ENCODE results near the gene GLYATL1.

The GLYATL1 gene, protein sequence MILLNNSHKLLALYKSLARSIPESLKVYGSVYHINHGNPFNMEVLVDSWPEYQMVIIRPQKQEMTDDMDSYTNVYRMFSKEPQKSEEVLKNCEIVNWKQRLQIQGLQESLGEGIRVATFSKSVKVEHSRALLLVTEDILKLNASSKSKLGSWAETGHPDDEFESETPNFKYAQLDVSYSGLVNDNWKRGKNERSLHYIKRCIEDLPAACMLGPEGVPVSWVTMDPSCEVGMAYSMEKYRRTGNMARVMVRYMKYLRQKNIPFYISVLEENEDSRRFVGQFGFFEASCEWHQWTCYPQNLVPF

DNA sequence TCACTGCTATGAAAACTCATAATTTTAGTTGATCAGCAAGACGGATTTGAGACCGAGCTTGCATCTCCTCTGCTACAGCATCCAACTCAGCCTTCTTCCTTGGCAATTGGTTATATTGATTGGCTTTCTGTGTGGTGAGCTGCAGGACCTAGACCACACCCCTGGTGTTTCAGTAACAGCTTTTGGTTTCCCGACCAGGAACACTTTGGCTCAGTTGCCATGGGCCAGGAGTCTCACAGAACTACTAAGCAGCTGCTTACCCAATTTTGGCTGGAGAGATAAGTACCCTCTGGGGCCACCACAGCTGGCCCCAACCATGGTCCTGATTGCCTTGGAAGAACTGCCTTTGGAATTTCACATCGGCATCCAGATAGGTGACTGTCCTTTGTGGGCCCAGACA is at the start of gene GLYATL1:
Gene GLYATL1 (plus strand): TSS at position 212 of the 400 bp plus-strand sequence. CDS start 7,600 bp downstream, outside the sequence.
- in situ Hi-C loops (cut with MboI; ENCODE audit: low sequenced_read_pairs): no loop called here

DNA sequence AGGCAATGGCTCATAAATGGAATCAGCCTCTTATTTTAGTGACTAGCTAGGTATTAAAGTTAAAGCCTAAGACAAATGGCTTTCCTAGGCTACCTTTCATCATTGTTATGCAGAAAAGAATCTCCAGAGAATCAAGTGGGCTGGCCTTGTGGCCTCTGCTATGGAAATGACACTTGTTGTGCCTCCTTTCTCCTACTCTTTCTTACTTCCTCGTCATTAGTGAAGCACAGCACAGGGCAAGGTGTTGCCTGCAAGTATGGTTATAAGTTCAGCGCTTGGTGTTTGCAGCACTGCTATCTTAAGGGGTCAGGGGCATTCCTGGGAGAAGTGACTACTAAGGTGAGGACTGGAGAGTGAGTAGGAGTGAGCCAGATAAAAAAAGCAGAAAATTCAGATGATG is 45.4 kb upstream of the GLYATL1 start:
- in situ Hi-C loops (cut with MboI; ENCODE audit: low sequenced_read_pairs): no loop called here

- in situ Hi-C loops (cut with MboI; ENCODE audit: low sequenced_read_pairs): no loop called here
Observed at GRCh38 chr11:58898106-58898505, 41.2 kb upstream of the GLYATL1 start.

DNA sequence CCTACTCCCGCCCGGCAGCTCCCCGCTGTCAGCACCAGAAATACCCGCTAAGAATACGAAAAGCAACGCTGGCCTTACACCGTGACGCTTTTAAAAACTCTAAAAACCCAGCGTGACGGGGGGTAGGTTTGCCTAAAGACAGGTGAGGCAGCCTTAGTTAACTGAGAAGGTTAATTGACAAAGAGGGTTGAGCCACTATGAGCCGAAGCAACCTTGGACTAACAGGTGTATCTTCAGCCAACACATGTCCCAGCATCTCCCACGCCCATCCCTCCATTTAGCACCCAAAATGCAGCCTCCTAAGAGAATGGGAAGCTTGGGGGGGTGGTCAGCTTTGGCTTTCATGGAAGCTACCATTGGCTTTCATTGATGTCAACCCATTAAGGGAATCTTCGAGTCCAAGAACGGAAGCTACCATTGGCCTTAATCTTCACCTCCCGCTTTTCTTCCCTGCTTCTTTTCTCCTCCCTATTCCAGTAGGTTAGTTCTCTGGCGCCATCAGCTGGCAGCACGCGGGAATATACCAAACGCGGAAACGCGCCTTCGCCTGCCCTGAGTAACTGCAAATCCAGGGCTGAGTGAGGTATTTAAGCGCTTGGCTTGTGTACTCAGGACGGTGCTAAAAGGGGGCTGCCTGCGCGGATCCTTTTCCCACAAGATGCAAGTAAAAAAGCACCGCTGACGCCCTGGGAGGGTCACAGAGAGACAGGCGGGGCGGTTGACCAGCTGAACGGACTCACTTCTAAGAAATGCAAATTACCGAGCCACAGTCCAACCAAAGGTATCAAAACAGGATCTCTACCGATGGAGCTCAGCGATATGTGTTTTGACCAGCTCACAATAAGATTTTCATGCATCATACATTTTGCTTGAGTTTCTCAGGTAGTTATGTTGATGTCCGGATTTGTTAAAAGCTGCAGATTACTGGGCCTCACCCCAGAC is 38.5 kb upstream of the GLYATL1 start:
- in situ Hi-C loops (cut with MboI; ENCODE audit: low sequenced_read_pairs): no loop called here

DNA sequence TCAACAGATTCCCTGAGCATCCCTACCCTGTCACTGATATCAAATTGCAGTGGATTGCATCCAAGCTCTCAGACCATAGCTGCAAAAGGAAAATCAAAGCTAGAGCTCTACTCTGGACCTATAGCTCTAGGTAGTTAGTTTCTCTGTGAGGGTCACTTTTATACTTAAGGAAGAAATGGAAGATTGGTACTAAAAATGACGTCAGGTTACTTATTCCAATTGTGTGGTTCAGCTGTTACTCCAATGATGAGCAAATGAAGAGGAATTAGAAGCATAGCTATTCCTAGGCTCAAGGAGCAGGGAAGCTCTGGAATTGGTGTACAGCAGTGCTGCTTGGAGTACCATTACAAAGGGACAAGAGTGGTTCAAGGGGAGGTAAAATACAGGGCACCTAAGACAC is 36.4 kb upstream of the GLYATL1 start:
- in situ Hi-C loops (cut with MboI; ENCODE audit: low sequenced_read_pairs): no loop called here

- in situ Hi-C loops (cut with MboI; ENCODE audit: low sequenced_read_pairs): no loop called here
Observed at GRCh38 chr11:58905011-58905720, 34.1 kb upstream of the GLYATL1 start.

DNA sequence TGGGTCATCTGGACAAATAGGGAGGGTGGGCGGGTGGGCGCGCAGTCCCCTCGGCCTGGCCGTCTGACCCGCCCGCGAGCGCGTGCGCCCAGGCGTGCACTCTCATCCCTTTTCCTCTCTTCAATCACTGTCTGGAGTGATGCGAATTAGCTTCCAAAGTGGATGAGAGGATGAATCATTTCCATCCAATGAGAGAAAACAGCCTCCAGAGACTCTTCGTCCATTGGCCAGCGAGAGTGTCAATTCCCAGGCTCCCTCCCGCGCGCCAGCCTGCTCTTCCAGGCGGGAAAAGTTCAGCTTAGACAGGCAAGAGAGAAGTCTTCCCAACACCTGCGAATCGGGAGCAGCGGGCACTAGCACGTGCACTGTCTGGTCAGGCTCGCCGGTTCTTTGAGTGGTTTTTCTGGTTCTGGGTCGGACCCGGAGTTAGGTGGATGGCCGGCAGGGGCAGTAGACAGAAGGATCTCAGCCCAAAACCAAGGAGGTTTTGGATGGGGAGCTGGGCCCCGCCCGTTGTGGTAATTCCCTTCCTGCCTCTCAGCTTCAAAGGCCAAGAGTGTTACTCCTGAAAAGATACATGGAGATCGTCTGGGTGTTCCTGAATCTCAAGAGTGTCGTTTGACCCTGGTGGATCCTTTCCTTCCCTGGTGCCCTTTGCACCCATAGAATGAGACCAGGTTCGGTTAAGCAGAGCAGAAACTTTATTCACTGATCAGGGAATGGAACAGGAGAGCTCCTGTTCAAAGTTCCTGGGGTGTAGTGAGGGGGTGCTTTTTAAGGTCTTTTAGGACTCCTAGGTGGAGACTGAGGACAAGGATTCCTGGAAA is 33.4 kb upstream of the GLYATL1 start:
- in situ Hi-C loops (cut with MboI; ENCODE audit: low sequenced_read_pairs): no loop called here

GRCh38 chr11:58907780-58908179 is 31.5 kb upstream of the GLYATL1 start:
- in situ Hi-C loops (cut with MboI; ENCODE audit: low sequenced_read_pairs): no loop called here

DNA sequence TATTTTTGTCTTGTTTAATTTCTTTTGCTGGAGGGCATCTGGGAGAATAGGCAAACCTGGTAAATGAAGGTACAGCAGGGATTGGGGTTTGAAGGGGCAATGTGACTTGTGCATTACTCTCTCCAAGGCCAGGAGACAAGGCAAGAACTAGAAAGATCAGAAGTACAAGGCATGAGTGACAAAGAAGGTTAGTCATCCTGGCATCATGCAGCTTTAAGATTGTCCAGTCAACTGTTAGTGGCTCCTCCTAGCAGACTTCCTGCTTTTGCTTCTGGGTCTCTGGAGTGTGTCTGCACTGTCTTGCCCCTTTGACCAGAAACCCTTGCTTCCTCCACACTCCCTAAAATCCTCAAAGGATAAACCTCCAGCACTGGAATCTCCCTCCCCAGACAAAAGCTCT is 27.2 kb upstream of the GLYATL1 start:
- in situ Hi-C loops (cut with MboI; ENCODE audit: low sequenced_read_pairs): no loop called here

GRCh38 chr11:58913685-58914084 is 25.6 kb upstream of the GLYATL1 start:
- in situ Hi-C loops (cut with MboI; ENCODE audit: low sequenced_read_pairs): no loop called here

DNA sequence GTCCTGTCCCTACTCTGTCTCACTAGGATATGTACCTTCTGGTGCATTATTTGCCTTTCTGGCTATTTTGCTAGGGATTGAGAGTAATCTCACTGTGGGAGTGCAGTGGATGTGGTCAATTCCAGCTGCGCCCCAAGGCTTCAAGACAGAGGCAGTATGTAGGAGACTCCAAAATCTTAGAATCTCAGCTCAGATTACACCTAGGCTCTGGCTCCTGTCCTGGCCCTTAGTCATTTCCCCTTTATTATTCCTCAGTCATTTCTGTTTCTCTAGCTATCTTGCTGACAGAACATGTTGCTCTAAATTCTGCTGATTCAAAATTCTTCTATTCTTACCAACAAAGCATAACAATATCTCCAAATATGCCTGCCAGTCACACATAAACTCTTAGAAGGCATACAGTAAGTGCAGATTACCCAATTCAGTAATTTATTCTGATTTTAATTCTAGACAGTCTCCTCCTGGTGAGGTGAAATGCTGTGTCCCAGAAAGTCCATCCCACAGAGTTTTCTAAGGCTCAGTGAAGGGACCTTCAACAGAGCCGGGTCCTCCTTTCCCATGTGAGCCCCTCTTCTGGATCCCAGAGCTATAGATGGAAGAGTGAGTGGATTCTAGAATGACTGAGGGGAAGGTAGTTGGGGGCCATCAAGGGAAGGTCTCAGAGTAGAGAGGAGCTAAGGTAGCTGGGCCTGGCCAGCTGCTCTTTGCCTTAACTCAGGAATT is 24.3 kb upstream of the GLYATL1 start:
- in situ Hi-C loops (cut with MboI; ENCODE audit: low sequenced_read_pairs): no loop called here

- in situ Hi-C loops (cut with MboI; ENCODE audit: low sequenced_read_pairs): no loop called here
Observed at GRCh38 chr11:58916637-58917036, 22.7 kb upstream of the GLYATL1 start.

DNA sequence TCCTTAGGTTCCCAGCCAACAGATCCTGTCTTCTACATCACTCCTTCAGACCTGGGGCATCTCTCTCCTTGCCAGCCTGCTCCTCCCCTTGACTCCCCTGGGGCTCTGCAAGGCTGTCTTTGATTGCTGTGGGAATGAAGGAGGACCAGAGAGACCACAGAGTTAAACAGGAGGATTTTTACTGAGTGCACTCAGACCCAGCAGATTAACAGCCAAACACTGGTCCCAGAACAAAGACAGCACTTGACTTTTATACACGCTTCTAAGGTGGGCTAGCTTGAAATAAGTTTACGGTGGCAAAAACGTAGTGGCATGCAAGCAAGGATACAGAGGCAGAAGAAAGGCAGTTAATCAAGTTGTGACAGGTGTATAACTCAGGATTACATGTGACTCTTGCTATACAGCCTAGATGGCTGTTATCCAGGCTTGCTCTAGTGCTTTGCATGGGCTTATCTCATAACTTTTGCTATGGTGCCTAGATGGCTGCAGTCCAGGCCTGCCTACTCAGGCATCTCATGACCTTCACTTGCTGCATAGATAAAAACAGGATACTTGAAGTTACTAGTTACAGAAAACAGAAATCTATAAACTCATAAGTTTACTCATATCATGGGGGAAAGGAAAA is 22.0 kb upstream of the GLYATL1 start:
- in situ Hi-C loops (cut with MboI; ENCODE audit: low sequenced_read_pairs): no loop called here

DNA sequence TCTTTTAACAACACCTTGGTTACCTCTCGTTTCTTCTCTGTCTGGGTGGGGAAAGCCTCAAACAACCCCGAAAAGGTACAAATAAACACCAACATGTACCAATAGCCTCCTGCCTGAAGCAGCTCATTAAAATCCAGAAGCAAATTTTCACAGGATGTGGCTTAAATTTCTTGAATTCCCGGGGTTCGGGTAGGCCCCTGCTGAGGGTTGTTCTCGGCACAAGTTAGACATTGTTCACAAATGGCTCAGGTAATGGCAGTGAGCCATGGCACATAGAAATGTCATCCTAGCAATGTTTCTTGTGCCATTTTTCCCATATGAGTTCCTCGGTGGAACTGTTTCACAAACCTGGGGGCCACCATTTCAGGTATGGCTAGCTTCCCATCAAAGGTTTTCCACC is 19.7 kb upstream of the GLYATL1 start:
- in situ Hi-C loops (cut with MboI; ENCODE audit: low sequenced_read_pairs): no loop called here

- in situ Hi-C loops (cut with MboI; ENCODE audit: low sequenced_read_pairs): no loop called here
Observed at GRCh38 chr11:58919980-58920379, 19.3 kb upstream of the GLYATL1 start.

DNA sequence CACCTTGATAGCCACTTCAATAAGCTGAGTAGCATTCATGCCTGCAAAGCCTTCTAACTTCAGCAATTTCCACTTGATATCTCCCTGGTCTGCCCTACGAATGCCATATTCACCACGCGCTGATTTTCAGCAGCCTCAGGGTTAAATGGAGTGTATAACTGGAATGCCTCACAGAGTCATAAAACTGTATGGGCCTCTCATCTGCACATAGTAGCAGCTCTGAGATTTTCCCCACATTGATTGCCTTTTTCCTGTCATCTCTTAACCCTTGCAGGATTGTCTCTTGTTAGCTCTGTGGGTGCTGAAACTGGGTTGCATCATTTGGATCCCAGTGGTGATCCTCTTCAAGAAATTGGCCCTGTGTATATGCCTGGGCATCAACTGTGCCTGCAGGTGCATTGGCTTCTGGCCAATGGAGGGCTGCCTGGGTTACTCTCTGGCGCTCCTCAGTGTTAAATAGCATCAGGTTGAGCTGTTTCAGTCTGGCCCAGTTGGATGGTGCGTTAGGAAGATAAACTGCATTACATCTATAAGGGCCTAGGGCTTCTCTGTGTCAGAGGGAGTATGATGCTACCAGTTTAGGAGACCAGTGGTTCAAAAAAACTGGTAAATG is 17.4 kb upstream of the GLYATL1 start:
- in situ Hi-C loops (cut with MboI; ENCODE audit: low sequenced_read_pairs): no loop called here

GRCh38 chr11:58922479-58922878 is 16.8 kb upstream of the GLYATL1 start:
- in situ Hi-C loops (cut with MboI; ENCODE audit: low sequenced_read_pairs): no loop called here

DNA sequence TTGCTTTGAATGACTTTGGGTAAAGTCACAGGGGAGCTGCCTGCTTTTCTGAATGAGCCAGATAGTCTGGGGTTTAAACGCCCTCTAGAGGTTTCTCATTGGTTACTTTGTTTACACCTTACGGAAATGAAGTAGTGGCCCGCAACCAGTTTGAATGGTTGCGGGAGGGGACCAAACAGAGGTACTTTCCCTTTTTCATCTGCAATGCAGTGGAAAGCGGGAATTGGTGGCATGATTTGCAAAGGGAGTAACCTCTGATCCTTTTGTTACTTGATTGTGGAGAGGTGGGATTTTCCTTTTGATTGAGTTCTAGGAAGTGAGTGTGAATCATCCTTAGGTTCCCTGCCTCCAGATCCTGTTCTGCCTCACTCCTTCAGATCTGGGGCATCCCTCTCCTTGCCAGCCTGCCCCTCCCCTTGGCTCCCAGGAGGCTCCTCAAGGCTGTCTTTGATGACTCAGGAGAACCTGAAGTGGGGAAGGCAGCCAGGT is 15.9 kb upstream of the GLYATL1 start:
- in situ Hi-C loops (cut with MboI; ENCODE audit: low sequenced_read_pairs): no loop called here

DNA sequence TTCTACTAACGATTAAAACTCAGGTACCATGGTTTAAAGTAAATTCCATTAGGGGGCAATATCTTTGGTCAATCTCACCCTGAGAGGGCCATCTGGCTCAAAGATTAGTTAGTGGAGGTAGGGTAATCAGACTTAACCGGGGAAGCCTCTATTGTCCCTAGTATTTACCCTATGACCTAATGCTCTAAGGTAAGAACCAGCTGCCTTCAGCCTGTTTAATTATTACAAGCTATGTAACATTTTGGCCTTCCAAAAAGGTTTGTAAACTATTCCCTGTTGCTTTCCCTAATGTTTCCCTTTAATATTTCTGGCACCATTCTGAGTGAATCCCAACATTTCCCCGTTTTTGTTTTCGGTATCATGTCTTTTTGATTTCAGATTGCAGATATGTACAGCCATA is 15.1 kb upstream of the GLYATL1 start:
- in situ Hi-C loops (cut with MboI; ENCODE audit: low sequenced_read_pairs): no loop called here
